Skeletal muscle tissue (tissue), 4 donors: Measurements from ENCODE around the gene RSPO1. TPM values are rescaled to one million over a fixed set of nuclear protein-coding genes. Genes with fewer than 3 reads are reported as not detected.
"Not testable (repeated sequence)": the region's sequence is repeated elsewhere in the genome, so short reads cannot be mapped to it uniquely, and the experiment has no call there.

ENCODE experiments used
- H3K27ac ChIP-seq: one replicate; pipeline ENCODE4 v1.7.0; 2013; ENCODE audit warnings: mild to moderate bottlenecking, low read depth, low read length, inconsistent platforms
- H3K27me3 ChIP-seq, 3 donors: one replicate each; pipeline ENCODE4 v1.7.0; 2013; ENCODE audit warnings: low read length in 3 of 3; ENCODE audit not compliant: control insufficient read depth in 3 of 3, insufficient read depth in 3 of 3
- H3K36me3 ChIP-seq, 3 donors: one replicate each; pipeline ENCODE4 v1.7.0; 2013; ENCODE audit warnings: low read length in 3 of 3; ENCODE audit not compliant: control insufficient read depth in 3 of 3, insufficient read depth in 3 of 3
- H3K4me1 ChIP-seq, 3 donors: one replicate each; pipeline ENCODE4 v1.7.0; 2013; ENCODE audit warnings: low read length in 3 of 3, mild to moderate bottlenecking in 3 of 3; ENCODE audit not compliant: control insufficient read depth in 3 of 3, insufficient read depth in 3 of 3
- H3K4me3 ChIP-seq, 3 donors: one replicate each; pipeline ENCODE4 v1.7.0; 2013; ENCODE audit warnings: low read length in 3 of 3
- H3K9ac ChIP-seq, 3 donors: one replicate each; pipeline ENCODE4 v1.7.0; 2013; ENCODE audit warnings: low read length in 3 of 3, mild to moderate bottlenecking in 3 of 3, moderate library complexity in 2 of 3, low read depth in 1 of 3
- H3K9me3 ChIP-seq, 3 donors: one replicate each; pipeline ENCODE4 v1.7.0; 2013; ENCODE audit warnings: low read length in 3 of 3; ENCODE audit not compliant: control insufficient read depth in 3 of 3
- total RNA-seq: library from RNA; depleted of rRNA; stranded (reverse); fragments of >200 nt; gene quantifications from one replicate; pipeline ENCODE4 v1.2.3, GENCODE V29; 2014
- donor health status: Osteomylitis.

Gene RSPO1
- total RNA-seq: not detected

- no peak within 1 kb of the TSS for H3K27ac ChIP-seq
These were observed at the start of gene RSPO1 for GRCh38 chr1:37634244-37634991. Gene RSPO1, minus strand, starts transcription at chr1:37634892. Its CDS starts 5,231 bp downstream, at chr1:37629661.

GRCh38 chr1:37684182-37684581, 49.5 kb upstream of the RSPO1 start:
- not testable (repeated sequence) for H3K27me3 ChIP-seq, H3K27ac ChIP-seq, H3K4me3 ChIP-seq, H3K9ac ChIP-seq, H3K9me3 ChIP-seq
- Histone ChIP-seq H3K4me1 (peaks cover 5 to 11% (median 7%) of the 10 kb centered on the region in 3 donors), H3K36me3 (peaks cover 30 to 51% (median 50%) of the 10 kb centered on the region in 3 donors)

More at GRCh38 chr1:37634244-37634991, at the start of gene RSPO1:
- H3K27me3 ChIP-seq: peaks cover 83 to 87% (median 85%) of the 10 kb centered on the region in 3 donors
- H3K36me3 ChIP-seq: no peaks in the 10 kb centered on the region
- no peak within 1 kb of the TSS for H3K4me3 ChIP-seq
- H3K9ac ChIP-seq: no peak within 1 kb of the TSS
- no peaks in the 10 kb centered on the region for H3K4me1 ChIP-seq
- H3K9me3 ChIP-seq: no peaks in the 10 kb centered on the region

- no peaks in the 10 kb centered on the region for H3K9me3 ChIP-seq
- no peak overlapping the region for H3K9ac ChIP-seq
- no peak overlapping the region for H3K4me3 ChIP-seq
- no peak overlapping the region for H3K27ac ChIP-seq
- peaks cover 28 to 46% (median 45%) of the 10 kb centered on the region in 3 donors for H3K36me3 ChIP-seq
- H3K27me3 ChIP-seq: no peaks in the 10 kb centered on the region
- H3K4me1 ChIP-seq: peaks cover 0 to 3% (median 0%) of the 10 kb centered on the region in 3 donors
These were observed 47.8 kb upstream of the RSPO1 start for GRCh38 chr1:37682334-37682987.

GRCh38 chr1:37680933-37681332, 46.2 kb upstream of the RSPO1 start:
- H3K4me1 ChIP-seq: peaks cover 0 to 3% (median 2%) of the 10 kb centered on the region in 3 donors
- no peak overlapping the region for H3K27ac ChIP-seq
- no peak overlapping the region for H3K4me3 ChIP-seq
- H3K9ac ChIP-seq: no peak overlapping the region
- no peaks in the 10 kb centered on the region for H3K27me3 ChIP-seq
- no peaks in the 10 kb centered on the region for H3K9me3 ChIP-seq
- peaks cover 22 to 37% (median 36%) of the 10 kb centered on the region in 3 donors for H3K36me3 ChIP-seq

GRCh38 chr1:37677808-37678207, 43.1 kb upstream of the RSPO1 start:
- no peak overlapping the region for H3K27ac ChIP-seq
- H3K27me3 ChIP-seq: peaks cover 0 to 9% (median 5%) of the 10 kb centered on the region in 3 donors
- H3K4me3 ChIP-seq: no peak overlapping the region
- H3K4me1 ChIP-seq: peaks cover 0 to 6% (median 3%) of the 10 kb centered on the region in 3 donors
- H3K9me3 ChIP-seq: no peaks in the 10 kb centered on the region
- H3K9ac ChIP-seq: no peak overlapping the region
- H3K36me3 ChIP-seq: peaks cover 3 to 14% (median 13%) of the 10 kb centered on the region in 3 donors

GRCh38 chr1:37677143-37677439, 42.4 kb upstream of the RSPO1 start:
- H3K4me3 ChIP-seq: no peak overlapping the region
- no peak overlapping the region for H3K9ac ChIP-seq
- peaks cover 0 to 7% (median 7%) of the 10 kb centered on the region in 3 donors for H3K36me3 ChIP-seq
- no peaks in the 10 kb centered on the region for H3K9me3 ChIP-seq
- peaks cover 0 to 13% (median 10%) of the 10 kb centered on the region in 3 donors for H3K27me3 ChIP-seq
- no peak overlapping the region for H3K27ac ChIP-seq
- peaks cover 0 to 6% (median 0%) of the 10 kb centered on the region in 3 donors for H3K4me1 ChIP-seq

GRCh38 chr1:37676281-37677142, 41.8 kb upstream of the RSPO1 start:
- Histone ChIP-seq H3K27ac (no peak overlapping the region), H3K36me3 (peaks cover 0 to 7% (median 6%) of the 10 kb centered on the region in 3 donors), H3K4me1 (peaks cover 0 to 6% (median 0%) of the 10 kb centered on the region in 3 donors), H3K9me3 (no peaks in the 10 kb centered on the region), H3K27me3 (peaks cover 3 to 15% (median 10%) of the 10 kb centered on the region in 3 donors), H3K4me3 (no peak overlapping the region), H3K9ac (no peak overlapping the region)

- Histone ChIP-seq H3K27me3 (peaks cover 9 to 35% (median 20%) of the 10 kb centered on the region in 3 donors), H3K4me1 (peaks cover 0 to 6% (median 0%) of the 10 kb centered on the region in 3 donors), H3K9me3 (no peaks in the 10 kb centered on the region), H3K27ac (no peak overlapping the region), H3K9ac (no peak overlapping the region), H3K36me3 (no peaks in the 10 kb centered on the region), H3K4me3 (no peak overlapping the region)
These were observed 39.2 kb upstream of the RSPO1 start for GRCh38 chr1:37673920-37674319.

GRCh38 chr1:37672136-37672870, 37.6 kb upstream of the RSPO1 start:
- H3K4me3 ChIP-seq: no peak overlapping the region
- peaks cover 0 to 6% (median 0%) of the 10 kb centered on the region in 3 donors for H3K4me1 ChIP-seq
- H3K27ac ChIP-seq: no peak overlapping the region
- peaks cover 16 to 42% (median 30%) of the 10 kb centered on the region in 3 donors for H3K27me3 ChIP-seq
- H3K9ac ChIP-seq: no peak overlapping the region
- no peaks in the 10 kb centered on the region for H3K9me3 ChIP-seq
- H3K36me3 ChIP-seq: no peaks in the 10 kb centered on the region
